ENCODE results near the gene FBXL5.

Gene FBXL5

DNA sequence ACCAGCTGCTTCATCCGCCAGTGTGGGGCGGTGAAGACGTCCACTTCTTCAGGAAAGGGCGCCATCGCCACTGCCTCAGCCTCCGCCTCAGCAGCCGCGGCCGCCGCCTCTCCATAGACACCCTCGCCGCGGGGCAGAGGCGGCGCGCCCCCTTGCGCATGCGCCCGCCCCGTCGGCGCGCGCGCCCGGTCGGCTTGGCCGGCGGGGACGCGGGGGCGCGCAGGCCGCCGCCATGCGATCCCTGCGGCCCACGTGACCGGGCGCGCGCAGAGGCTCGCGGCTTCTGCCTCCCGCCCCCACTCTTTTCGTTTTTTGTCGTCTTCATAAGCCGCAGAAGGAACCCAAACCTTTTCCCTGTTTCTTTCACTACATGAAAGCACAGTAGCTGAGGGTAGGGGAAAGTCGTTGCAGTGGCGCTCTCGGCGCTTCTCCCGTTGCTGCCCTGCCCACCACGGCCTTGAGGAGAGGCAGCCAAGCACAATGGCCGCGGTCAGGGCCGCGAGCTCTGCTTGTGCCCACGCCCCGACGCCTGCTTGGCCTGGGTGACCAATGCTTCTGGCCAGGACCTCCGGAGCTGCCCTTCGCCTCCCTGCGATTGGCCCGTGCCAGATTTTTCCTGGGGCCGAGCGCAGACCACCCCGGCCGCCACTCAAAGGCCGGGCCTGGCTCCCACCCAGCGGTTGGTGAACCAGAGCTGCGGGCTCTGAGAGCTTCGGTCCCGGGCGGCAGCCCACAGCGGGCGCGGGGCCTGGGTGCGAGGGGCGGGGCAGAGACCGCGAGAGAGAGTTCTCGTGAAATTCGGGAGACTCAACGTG, at the start of gene FBXL5:
TSS of gene FBXL5 (minus strand) at position 135 of the 815 bp plus-strand sequence. CDS start at position 65, 70 bp downstream.
- H3K9ac ChIP-seq (ENCODE audit: low read length): peak within 1 kb of the TSS; percentile 85
- peaks cover 35% of the 10 kb centered on the region for H3K4me1 ChIP-seq (ENCODE audit: insufficient read depth, low read length)
- H3K27ac ChIP-seq (ENCODE audit: low read depth, low read length): peak within 1 kb of the TSS; percentile 98
- H3K27me3 ChIP-seq (ENCODE audit: control insufficient read depth in 1 of 2, insufficient read depth in 2 of 2, low read length in 2 of 2): no peaks in the 10 kb centered on the region
- H3K4me3 ChIP-seq (ENCODE audit: low read depth in 1 of 2, low read length in 2 of 2): peak within 1 kb of the TSS; percentile 83 to 96
- no peaks in the 10 kb centered on the region for H3K36me3 ChIP-seq (ENCODE audit: insufficient read depth, low read length)
- no peaks in the 10 kb centered on the region for H3K9me3 ChIP-seq (ENCODE audit: low read length)

DNA sequence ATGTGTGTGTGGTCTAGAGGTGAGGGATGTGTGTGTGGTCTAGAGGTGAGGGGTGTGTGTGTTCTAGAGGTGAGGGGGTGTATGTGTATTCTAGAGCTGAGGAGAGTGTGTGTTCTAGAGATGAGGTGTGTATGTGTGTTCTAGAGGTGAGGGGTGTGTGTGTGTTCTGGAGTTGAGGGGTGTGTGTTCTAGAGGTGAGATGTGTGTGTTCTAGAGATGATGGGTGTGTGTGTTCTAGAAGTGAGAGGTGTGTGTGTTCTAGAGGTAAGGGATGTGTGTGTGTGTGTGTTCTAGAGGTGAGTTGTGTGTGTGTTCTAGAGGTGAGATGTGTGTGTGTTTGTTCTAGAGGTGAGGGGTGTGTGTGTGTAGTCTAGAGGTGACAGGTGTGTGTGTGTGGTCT, 49.0 kb upstream of the FBXL5 start:
- Histone ChIP-seq H3K36me3 (ENCODE audit: insufficient read depth, low read length) (no peaks in the 10 kb centered on the region), H3K4me1 (ENCODE audit: insufficient read depth, low read length) (peaks cover 9% of the 10 kb centered on the region), H3K9me3 (ENCODE audit: low read length) (no peaks in the 10 kb centered on the region), H3K27me3 (ENCODE audit: control insufficient read depth in 1 of 2, insufficient read depth in 2 of 2, low read length in 2 of 2) (no peaks in the 10 kb centered on the region), H3K9ac (ENCODE audit: low read length) (no peak overlapping the region), H3K27ac (ENCODE audit: low read depth, low read length) (no peak overlapping the region), H3K4me3 (ENCODE audit: low read depth in 1 of 2, low read length in 2 of 2) (no peak overlapping the region)

DNA sequence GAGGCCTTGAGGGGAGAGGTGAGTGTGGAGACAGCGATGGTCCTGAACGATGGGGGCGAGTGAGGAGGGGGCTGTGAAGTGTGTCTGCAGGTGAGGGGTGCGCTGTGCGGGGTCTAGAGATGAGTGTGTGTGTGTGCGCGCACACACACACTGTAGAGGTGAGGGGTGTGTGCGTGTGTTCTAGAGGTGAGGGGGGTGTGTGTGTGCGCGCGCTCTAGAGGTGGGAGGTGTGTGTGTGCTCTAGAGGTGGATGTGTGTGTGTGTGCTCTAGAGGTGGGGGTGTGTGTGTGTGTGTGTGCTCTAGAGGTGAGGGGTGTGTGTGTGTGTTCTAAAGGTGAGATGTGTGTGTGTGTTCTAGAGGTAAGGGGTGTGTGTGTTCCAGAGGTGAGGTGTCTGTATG, 48.3 kb upstream of the FBXL5 start:
- Histone ChIP-seq H3K9ac (ENCODE audit: low read length) (no peak overlapping the region), H3K27ac (ENCODE audit: low read depth, low read length) (no peak overlapping the region), H3K36me3 (ENCODE audit: insufficient read depth, low read length) (no peaks in the 10 kb centered on the region), H3K4me1 (ENCODE audit: insufficient read depth, low read length) (peaks cover 9% of the 10 kb centered on the region), H3K4me3 (ENCODE audit: low read depth in 1 of 2, low read length in 2 of 2) (peak overlapping the region; percentile 1 to 55), H3K9me3 (ENCODE audit: low read length) (no peaks in the 10 kb centered on the region), H3K27me3 (ENCODE audit: control insufficient read depth in 1 of 2, insufficient read depth in 2 of 2, low read length in 2 of 2) (no peaks in the 10 kb centered on the region)

DNA sequence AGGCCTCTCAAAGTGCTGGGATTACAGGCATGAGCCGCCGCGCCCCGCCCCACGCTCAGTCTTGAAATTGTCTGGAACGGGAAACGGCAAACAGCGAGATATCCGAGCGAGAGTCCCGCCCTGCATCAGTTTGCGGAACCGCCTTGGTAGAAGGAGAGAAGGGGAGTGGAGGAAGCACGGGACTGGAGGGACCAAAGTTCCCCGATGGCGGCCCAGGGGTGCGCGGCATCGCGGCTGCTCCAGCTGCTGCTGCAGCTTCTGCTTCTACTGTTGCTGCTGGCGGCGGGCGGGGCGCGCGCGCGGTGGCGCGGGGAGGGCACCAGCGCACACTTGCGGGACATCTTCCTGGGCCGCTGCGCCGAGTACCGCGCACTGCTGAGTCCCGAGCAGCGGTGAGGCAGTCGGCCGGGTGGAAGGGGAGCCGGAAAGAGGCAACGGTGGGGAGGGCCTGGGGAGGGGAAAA, 47.8 kb upstream of the FBXL5 start, which contains the start of gene BST1:
TSS of gene BST1 (plus strand) at position 125 of the 463 bp plus-strand sequence. CDS start at position 205, 80 bp downstream.
- H3K4me3 ChIP-seq (ENCODE audit: low read depth in 1 of 2, low read length in 2 of 2): peak within 1 kb of the TSS; percentile 1 to 55
- H3K27me3 ChIP-seq (ENCODE audit: control insufficient read depth in 1 of 2, insufficient read depth in 2 of 2, low read length in 2 of 2): no peaks in the 10 kb centered on the region
- no peak within 1 kb of the TSS for H3K27ac ChIP-seq (ENCODE audit: low read depth, low read length)

GRCh38 chr4:15696866-15697265, 41.7 kb upstream of the FBXL5 start:
- Histone ChIP-seq H3K27ac (ENCODE audit: low read depth, low read length) (no peak overlapping the region), H3K9me3 (ENCODE audit: low read length) (no peaks in the 10 kb centered on the region), H3K9ac (ENCODE audit: low read length) (no peak overlapping the region), H3K4me1 (ENCODE audit: insufficient read depth, low read length) (no peaks in the 10 kb centered on the region), H3K36me3 (ENCODE audit: insufficient read depth, low read length) (no peaks in the 10 kb centered on the region), H3K27me3 (ENCODE audit: control insufficient read depth in 1 of 2, insufficient read depth in 2 of 2, low read length in 2 of 2) (no peaks in the 10 kb centered on the region), H3K4me3 (ENCODE audit: low read depth in 1 of 2, low read length in 2 of 2) (no peak overlapping the region)

More for the DNA sequence above, 47.8 kb upstream of the FBXL5 start, which contains the start of gene BST1:
- Histone ChIP-seq H3K36me3 (ENCODE audit: insufficient read depth, low read length) (no peaks in the 10 kb centered on the region), H3K9me3 (ENCODE audit: low read length) (no peaks in the 10 kb centered on the region), H3K4me1 (ENCODE audit: insufficient read depth, low read length) (peaks cover 9% of the 10 kb centered on the region), H3K9ac (ENCODE audit: low read length) (peak within 1 kb of the TSS; percentile 30)

- H3K27me3 ChIP-seq (ENCODE audit: control insufficient read depth in 1 of 2, insufficient read depth in 2 of 2, low read length in 2 of 2): no peaks in the 10 kb centered on the region
- H3K27ac ChIP-seq (ENCODE audit: low read depth, low read length): no peak overlapping the region
- H3K4me3 ChIP-seq (ENCODE audit: low read depth in 1 of 2, low read length in 2 of 2): no peak overlapping the region
- no peaks in the 10 kb centered on the region for H3K9me3 ChIP-seq (ENCODE audit: low read length)
- H3K4me1 ChIP-seq (ENCODE audit: insufficient read depth, low read length): no peaks in the 10 kb centered on the region
- H3K9ac ChIP-seq (ENCODE audit: low read length): no peak overlapping the region
- H3K36me3 ChIP-seq (ENCODE audit: insufficient read depth, low read length): no peaks in the 10 kb centered on the region
Measured at GRCh38 chr4:15695729-15696128, 40.6 kb upstream of the FBXL5 start.

GRCh38 chr4:15695240-15695699, 40.1 kb upstream of the FBXL5 start:
- Histone ChIP-seq H3K27me3 (ENCODE audit: control insufficient read depth in 1 of 2, insufficient read depth in 2 of 2, low read length in 2 of 2) (no peaks in the 10 kb centered on the region), H3K4me3 (ENCODE audit: low read depth in 1 of 2, low read length in 2 of 2) (no peak overlapping the region), H3K27ac (ENCODE audit: low read depth, low read length) (no peak overlapping the region), H3K36me3 (ENCODE audit: insufficient read depth, low read length) (no peaks in the 10 kb centered on the region), H3K9me3 (ENCODE audit: low read length) (no peaks in the 10 kb centered on the region), H3K9ac (ENCODE audit: low read length) (no peak overlapping the region), H3K4me1 (ENCODE audit: insufficient read depth, low read length) (no peaks in the 10 kb centered on the region)

DNA sequence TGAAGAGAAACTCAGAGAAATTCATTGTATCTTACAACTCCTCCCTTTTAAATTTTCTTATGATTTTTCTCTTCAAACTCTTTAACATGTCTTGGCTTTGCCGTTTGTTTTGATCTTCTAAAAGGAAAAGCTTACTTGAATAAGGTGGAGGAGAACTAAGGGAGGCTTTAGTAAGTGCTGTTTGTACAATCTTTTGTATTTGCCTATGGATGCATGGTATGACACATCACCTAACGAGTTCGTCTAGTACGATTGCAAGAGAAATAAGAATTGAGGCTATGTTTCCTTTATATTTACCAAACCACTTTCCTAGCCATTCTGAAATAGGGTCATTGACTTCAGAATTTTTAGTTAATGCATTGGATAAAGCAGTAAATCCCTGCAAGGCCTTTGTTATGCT, 39.3 kb upstream of the FBXL5 start:
- Histone ChIP-seq H3K4me1 (ENCODE audit: insufficient read depth, low read length) (no peaks in the 10 kb centered on the region), H3K27me3 (ENCODE audit: control insufficient read depth in 1 of 2, insufficient read depth in 2 of 2, low read length in 2 of 2) (no peaks in the 10 kb centered on the region), H3K9ac (ENCODE audit: low read length) (no peak overlapping the region), H3K27ac (ENCODE audit: low read depth, low read length) (no peak overlapping the region), H3K9me3 (ENCODE audit: low read length) (no peaks in the 10 kb centered on the region), H3K4me3 (ENCODE audit: low read depth in 1 of 2, low read length in 2 of 2) (no peak overlapping the region), H3K36me3 (ENCODE audit: insufficient read depth, low read length) (no peaks in the 10 kb centered on the region)

- Histone ChIP-seq H3K9me3 (ENCODE audit: low read length) (no peaks in the 10 kb centered on the region), H3K4me1 (ENCODE audit: insufficient read depth, low read length) (no peaks in the 10 kb centered on the region), H3K36me3 (ENCODE audit: insufficient read depth, low read length) (peaks cover 2% of the 10 kb centered on the region), H3K4me3 (ENCODE audit: low read depth in 1 of 2, low read length in 2 of 2) (no peak overlapping the region), H3K9ac (ENCODE audit: low read length) (no peak overlapping the region), H3K27ac (ENCODE audit: low read depth, low read length) (no peak overlapping the region), H3K27me3 (ENCODE audit: control insufficient read depth in 1 of 2, insufficient read depth in 2 of 2, low read length in 2 of 2) (no peaks in the 10 kb centered on the region)
Measured at GRCh38 chr4:15692602-15693001, 37.4 kb upstream of the FBXL5 start.

DNA sequence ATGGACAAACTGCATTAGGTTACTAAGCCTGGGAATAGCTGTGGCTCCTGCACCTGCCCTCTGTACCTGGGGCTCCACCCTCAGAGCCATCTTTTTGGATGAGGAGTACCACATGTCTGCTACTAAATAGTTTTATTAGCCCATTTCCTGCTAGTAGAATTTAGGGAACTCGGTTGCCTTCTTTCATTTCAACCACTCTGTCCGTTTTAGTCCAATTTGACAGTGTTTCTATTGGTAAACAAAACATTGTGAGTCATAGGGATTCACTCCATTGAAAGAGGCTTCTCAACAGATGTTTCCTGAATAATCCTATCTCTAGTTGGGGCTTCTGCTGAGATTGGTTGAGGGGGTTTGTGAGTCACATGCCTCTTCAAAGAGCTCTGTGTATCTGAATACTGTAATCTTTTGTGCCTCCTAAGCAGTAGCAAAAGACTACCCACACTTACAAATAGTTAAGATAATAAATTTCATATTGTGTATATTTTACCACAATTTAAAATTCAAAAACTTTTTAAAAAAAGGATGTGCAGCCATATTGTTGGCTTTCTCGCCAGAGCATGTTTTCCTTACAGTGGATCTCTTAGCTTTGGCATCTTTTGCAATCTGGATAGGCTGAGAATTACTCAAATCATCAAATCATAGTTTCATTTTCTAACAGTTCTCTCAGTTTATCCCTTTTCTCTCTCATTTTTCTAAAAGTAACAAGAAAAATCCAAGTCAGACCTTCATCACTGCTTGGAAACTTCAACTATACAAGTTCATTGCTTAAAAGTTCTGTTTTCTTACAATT, 36.4 kb upstream of the FBXL5 start:
- Histone ChIP-seq H3K9ac (ENCODE audit: low read length) (no peak overlapping the region), H3K27me3 (ENCODE audit: control insufficient read depth in 1 of 2, insufficient read depth in 2 of 2, low read length in 2 of 2) (no peaks in the 10 kb centered on the region), H3K4me3 (ENCODE audit: low read depth in 1 of 2, low read length in 2 of 2) (no peak overlapping the region), H3K9me3 (ENCODE audit: low read length) (no peaks in the 10 kb centered on the region), H3K4me1 (ENCODE audit: insufficient read depth, low read length) (no peaks in the 10 kb centered on the region), H3K27ac (ENCODE audit: low read depth, low read length) (no peak overlapping the region), H3K36me3 (ENCODE audit: insufficient read depth, low read length) (peaks cover 13% of the 10 kb centered on the region)

GRCh38 chr4:15690020-15690809, 35.1 kb upstream of the FBXL5 start:
- no peak overlapping the region for H3K4me3 ChIP-seq (ENCODE audit: low read depth in 1 of 2, low read length in 2 of 2)
- H3K36me3 ChIP-seq (ENCODE audit: insufficient read depth, low read length): peaks cover 17% of the 10 kb centered on the region
- H3K27ac ChIP-seq (ENCODE audit: low read depth, low read length): no peak overlapping the region
- no peaks in the 10 kb centered on the region for H3K4me1 ChIP-seq (ENCODE audit: insufficient read depth, low read length)
- H3K9me3 ChIP-seq (ENCODE audit: low read length): no peaks in the 10 kb centered on the region
- no peaks in the 10 kb centered on the region for H3K27me3 ChIP-seq (ENCODE audit: control insufficient read depth in 1 of 2, insufficient read depth in 2 of 2, low read length in 2 of 2)
- H3K9ac ChIP-seq (ENCODE audit: low read length): no peak overlapping the region
